ENCODE data around the gene RPTN.

The RPTN gene

GRCh38 chr1:152110860-152111514, 48.0 kb downstream of the RPTN start:
- DNase-seq (ENCODE audit: low spot score): no peak

GRCh38 chr1:152110365-152110859, 48.6 kb downstream of the RPTN start:
- DNase-seq (ENCODE audit: low spot score): peak; percentile 17

- no peak for DNase-seq (ENCODE audit: low spot score)
Measured at GRCh38 chr1:152109998-152110294, 49.1 kb downstream of the RPTN start.

- DNase-seq (ENCODE audit: low spot score): no peak
Measured at GRCh38 chr1:152109231-152109997, 49.6 kb downstream of the RPTN start.

GRCh38 chr1:152108882-152109222, 50.2 kb downstream of the RPTN start:
- DNase-seq (ENCODE audit: low spot score): no peak

- no peak for DNase-seq (ENCODE audit: low spot score)
Measured at GRCh38 chr1:152107984-152108881, 50.8 kb downstream of the RPTN start.

GRCh38 chr1:152107031-152107983, 51.7 kb downstream of the RPTN start:
- DNase-seq (ENCODE audit: low spot score): peak; percentile 32

GRCh38 chr1:152104854-152105253, 54.2 kb downstream of the RPTN start:
- no peak for DNase-seq (ENCODE audit: low spot score)

Data from NAMALWA (cell line).